Progenitor cell of endocrine pancreas (in vitro differentiated cells): ENCODE data around the gene TTC28. TPM values are rescaled to one million over a fixed set of nuclear protein-coding genes. Genes with fewer than 3 reads are reported as not detected.

Experiments used
- DNase-seq: peaks from one replicate; pipeline ENCODE4 v3.0.0; 2021; ENCODE audit warnings: low spot score; ENCODE audit not compliant: unreplicated experiment
- H3K27ac Mint-ChIP-seq: 2 replicates; pipeline ENCODE4 v1.8.0; 2021; ENCODE audit warnings: mild to moderate bottlenecking, moderate library complexity, mixed read lengths
- H3K27me3 Mint-ChIP-seq: 2 replicates; pipeline ENCODE4 v1.8.0; 2021; ENCODE audit warnings: mixed read lengths
- H3K36me3 Mint-ChIP-seq: 2 replicates; pipeline ENCODE4 v1.8.0; 2022; ENCODE audit warnings: mixed read lengths; ENCODE audit not compliant: insufficient read depth
- H3K4me1 Mint-ChIP-seq: 2 replicates; pipeline ENCODE4 v1.8.0; 2021; ENCODE audit warnings: low read depth, mixed read lengths
- H3K4me3 Mint-ChIP-seq: 2 replicates; pipeline ENCODE4 v1.8.0; 2021; ENCODE audit warnings: low read depth, mild to moderate bottlenecking, moderate library complexity, mixed read lengths
- H3K9me3 Mint-ChIP-seq: 2 replicates; pipeline ENCODE4 v1.8.0; 2021; ENCODE audit warnings: low read depth, mixed read lengths
- CTCF ChIP-seq: fragments of 200-600 bp; sonication (generic); IDR thresholded peaks from one replicate; pipeline ENCODE4 v1.5.0; 2021; ENCODE audit warnings: antibody characterized with exemption, mild to moderate bottlenecking; ENCODE audit not compliant: unreplicated experiment
- total RNA-seq: library from RNA; stranded (reverse); gene quantifications from 2 replicates; pipeline ENCODE4 v1.2.1, GENCODE V29; 2021

TTC28 gene
- total RNA-seq, 1 donor from 2014 or later, result 35.2 TPM

- DNase-seq, result no peak
- H3K27me3 Mint-ChIP-seq, result no peaks in the 10 kb centered on the region
- TF ChIP-seq CTCF, result no peak
- H3K9me3 Mint-ChIP-seq, result no peaks in the 10 kb centered on the region
- H3K27ac Mint-ChIP-seq, result no peak overlapping the region
- no peak overlapping the region for H3K4me3 Mint-ChIP-seq
- no peaks in the 10 kb centered on the region for H3K36me3 Mint-ChIP-seq
- no peaks in the 10 kb centered on the region for H3K4me1 Mint-ChIP-seq
Measured at GRCh38 chr22:28012832-28013460, 666.7 kb downstream of the TTC28 start.

GRCh38 chr22:28009272-28009827 is 670.3 kb downstream of the TTC28 start:
- no peak overlapping the region for H3K27ac Mint-ChIP-seq
- no peaks in the 10 kb centered on the region for H3K4me1 Mint-ChIP-seq
- no peak overlapping the region for H3K4me3 Mint-ChIP-seq
- peak; percentile 67 for DNase-seq
- no peaks in the 10 kb centered on the region for H3K9me3 Mint-ChIP-seq
- peak; percentile 99 for TF ChIP-seq CTCF
- no peaks in the 10 kb centered on the region for H3K27me3 Mint-ChIP-seq
- no peaks in the 10 kb centered on the region for H3K36me3 Mint-ChIP-seq

- H3K4me1 Mint-ChIP-seq, result no peaks in the 10 kb centered on the region
- H3K4me3 Mint-ChIP-seq, result no peak overlapping the region
- H3K27me3 Mint-ChIP-seq, result no peaks in the 10 kb centered on the region
- no peak overlapping the region for H3K27ac Mint-ChIP-seq
- no peak for DNase-seq
- TF ChIP-seq CTCF, result no peak
- no peaks in the 10 kb centered on the region for H3K36me3 Mint-ChIP-seq
- no peaks in the 10 kb centered on the region for H3K9me3 Mint-ChIP-seq
Measured at GRCh38 chr22:28008649-28009048, 671.0 kb downstream of the TTC28 start.

GRCh38 chr22:28008056-28008455 is 671.6 kb downstream of the TTC28 start:
- Mint-ChIP-seq H3K36me3 (no peaks in the 10 kb centered on the region), H3K27ac (no peak overlapping the region), H3K27me3 (no peaks in the 10 kb centered on the region), H3K9me3 (no peaks in the 10 kb centered on the region), H3K4me3 (no peak overlapping the region), H3K4me1 (no peaks in the 10 kb centered on the region)
- no peak for DNase-seq
- TF ChIP-seq CTCF, result no peak

- no peak for DNase-seq
- no peak for TF ChIP-seq CTCF
- no peaks in the 10 kb centered on the region for H3K4me1 Mint-ChIP-seq
- no peaks in the 10 kb centered on the region for H3K36me3 Mint-ChIP-seq
- no peak overlapping the region for H3K4me3 Mint-ChIP-seq
- H3K9me3 Mint-ChIP-seq, result no peaks in the 10 kb centered on the region
- no peak overlapping the region for H3K27ac Mint-ChIP-seq
- no peaks in the 10 kb centered on the region for H3K27me3 Mint-ChIP-seq
Measured at GRCh38 chr22:28006271-28006670, 673.4 kb downstream of the TTC28 start.
